Prostate gland (tissue), 2 donors: Measurements from ENCODE around the gene IL1RAPL1.

Source experiments
- POLR2A ChIP-seq: fragments of 450-650 bp; IDR thresholded peaks from one replicate; pipeline ENCODE4 v1.6.1; 2016; ENCODE audit warnings: antibody characterized with exemption, mild to moderate bottlenecking
- POLR2AphosphoS5 ChIP-seq: sonication (generic); formaldehyde crosslinking; IDR thresholded peaks from one replicate; pipeline ENCODE4 v1.6.1; 2017; ENCODE audit warnings: antibody characterized with exemption
- TF ChIP-seq, protein P1 (sequence below), 4 experiments: fragments of 200-600 bp in 2 of 4; fragments of 450-650 bp in 2 of 4; sonication (generic) in 2 of 4; IDR thresholded peaks; 1 replicate in 3 of 4; 2 replicates in 1 of 4; pipeline ENCODE4 v1.5.1; 2016 to 2019; ENCODE audit warnings: antibody characterized with exemption in 4 of 4, mild to moderate bottlenecking in 2 of 4, moderate library complexity in 2 of 4

GRCh38 chrX:28876901-28877300 lies 289.7 kb downstream of the IL1RAPL1 start:
- TF ChIP-seq, protein P1, sequence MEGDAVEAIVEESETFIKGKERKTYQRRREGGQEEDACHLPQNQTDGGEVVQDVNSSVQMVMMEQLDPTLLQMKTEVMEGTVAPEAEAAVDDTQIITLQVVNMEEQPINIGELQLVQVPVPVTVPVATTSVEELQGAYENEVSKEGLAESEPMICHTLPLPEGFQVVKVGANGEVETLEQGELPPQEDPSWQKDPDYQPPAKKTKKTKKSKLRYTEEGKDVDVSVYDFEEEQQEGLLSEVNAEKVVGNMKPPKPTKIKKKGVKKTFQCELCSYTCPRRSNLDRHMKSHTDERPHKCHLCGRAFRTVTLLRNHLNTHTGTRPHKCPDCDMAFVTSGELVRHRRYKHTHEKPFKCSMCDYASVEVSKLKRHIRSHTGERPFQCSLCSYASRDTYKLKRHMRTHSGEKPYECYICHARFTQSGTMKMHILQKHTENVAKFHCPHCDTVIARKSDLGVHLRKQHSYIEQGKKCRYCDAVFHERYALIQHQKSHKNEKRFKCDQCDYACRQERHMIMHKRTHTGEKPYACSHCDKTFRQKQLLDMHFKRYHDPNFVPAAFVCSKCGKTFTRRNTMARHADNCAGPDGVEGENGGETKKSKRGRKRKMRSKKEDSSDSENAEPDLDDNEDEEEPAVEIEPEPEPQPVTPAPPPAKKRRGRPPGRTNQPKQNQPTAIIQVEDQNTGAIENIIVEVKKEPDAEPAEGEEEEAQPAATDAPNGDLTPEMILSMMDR (IDR thresholded peaks at IDR 0.05) = no peak
- TF ChIP-seq POLR2AphosphoS5 (no peak), POLR2A (no peak)
